Progenitor cell of endocrine pancreas (in vitro differentiated cells): ENCODE data around the gene HOXB9. TPM values are rescaled to one million over a fixed set of nuclear protein-coding genes. Genes with fewer than 3 reads are reported as not detected.
A peak's percentile ranks its signal among the peaks of the same experiment; 100 is the strongest.

Experiments
- DNase-seq: peaks from one replicate; pipeline ENCODE4 v3.0.0; 2021; ENCODE audit warnings: low spot score; ENCODE audit not compliant: unreplicated experiment
- H3K27ac Mint-ChIP-seq: 2 replicates; pipeline ENCODE4 v1.8.0; 2021; ENCODE audit warnings: mild to moderate bottlenecking, moderate library complexity, mixed read lengths
- H3K27me3 Mint-ChIP-seq: 2 replicates; pipeline ENCODE4 v1.8.0; 2021; ENCODE audit warnings: mixed read lengths
- H3K36me3 Mint-ChIP-seq: 2 replicates; pipeline ENCODE4 v1.8.0; 2022; ENCODE audit warnings: mixed read lengths; ENCODE audit not compliant: insufficient read depth
- H3K4me1 Mint-ChIP-seq: 2 replicates; pipeline ENCODE4 v1.8.0; 2021; ENCODE audit warnings: low read depth, mixed read lengths
- H3K4me3 Mint-ChIP-seq: 2 replicates; pipeline ENCODE4 v1.8.0; 2021; ENCODE audit warnings: low read depth, mild to moderate bottlenecking, moderate library complexity, mixed read lengths
- H3K9me3 Mint-ChIP-seq: 2 replicates; pipeline ENCODE4 v1.8.0; 2021; ENCODE audit warnings: low read depth, mixed read lengths
- total RNA-seq: library from RNA; stranded (reverse); gene quantifications from 2 replicates; pipeline ENCODE4 v1.2.1, GENCODE V29; 2021
- TF ChIP-seq, protein P1 (sequence below): fragments of 200-600 bp; sonication (generic); IDR thresholded peaks from one replicate; pipeline ENCODE4 v1.5.0; 2021; ENCODE audit warnings: antibody characterized with exemption, mild to moderate bottlenecking; ENCODE audit not compliant: unreplicated experiment

HOXB9 gene
- total RNA-seq, 1 donor from 2014 or later: not detected

DNA sequence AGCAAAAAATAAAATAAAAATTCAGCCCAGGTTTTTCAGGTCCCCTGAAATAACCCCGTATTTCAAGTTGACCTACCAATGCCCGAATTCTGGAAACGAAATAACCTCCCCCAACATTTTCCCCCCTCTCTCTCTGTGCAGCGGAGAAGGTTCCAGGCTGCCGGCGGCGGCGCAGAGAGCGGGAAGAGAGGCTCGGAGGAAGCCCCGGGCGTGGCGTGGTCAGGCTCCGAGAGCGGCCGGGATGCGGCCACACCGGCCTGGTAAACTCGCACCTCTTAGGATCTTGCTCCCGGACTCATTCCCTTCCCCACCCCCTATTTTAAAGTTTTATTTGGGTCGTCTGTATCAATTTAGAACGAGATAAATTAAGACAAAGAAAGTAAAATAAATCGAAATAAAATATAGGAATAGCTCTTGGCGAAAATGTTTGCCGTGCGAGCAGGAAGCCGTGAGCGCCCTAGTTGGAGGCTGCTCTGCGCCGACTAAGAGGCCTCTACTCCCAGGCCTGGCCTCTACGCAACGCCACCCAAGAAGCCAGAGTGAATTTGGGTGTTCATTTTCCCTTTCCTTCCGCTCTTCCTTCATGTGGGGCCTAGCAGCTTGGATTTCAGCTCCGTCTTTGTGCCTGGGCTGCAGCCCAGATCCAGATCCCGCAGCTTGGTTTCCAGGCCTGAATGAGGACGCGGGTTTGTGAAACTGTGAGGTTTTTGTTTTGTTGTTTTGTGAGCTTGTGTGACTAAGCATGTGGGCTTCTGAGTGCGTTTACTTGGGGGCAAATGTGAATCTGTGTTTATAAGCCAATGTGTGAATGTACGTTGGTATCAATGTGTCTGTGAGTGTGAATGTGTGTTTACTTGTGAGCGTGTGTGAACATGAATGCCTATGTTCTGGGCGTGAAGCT lies 19.9 kb downstream of the HOXB9 start:
- H3K4me3 Mint-ChIP-seq: no peak overlapping the region
- H3K9me3 Mint-ChIP-seq: no peaks in the 10 kb centered on the region
- TF ChIP-seq, protein P1, sequence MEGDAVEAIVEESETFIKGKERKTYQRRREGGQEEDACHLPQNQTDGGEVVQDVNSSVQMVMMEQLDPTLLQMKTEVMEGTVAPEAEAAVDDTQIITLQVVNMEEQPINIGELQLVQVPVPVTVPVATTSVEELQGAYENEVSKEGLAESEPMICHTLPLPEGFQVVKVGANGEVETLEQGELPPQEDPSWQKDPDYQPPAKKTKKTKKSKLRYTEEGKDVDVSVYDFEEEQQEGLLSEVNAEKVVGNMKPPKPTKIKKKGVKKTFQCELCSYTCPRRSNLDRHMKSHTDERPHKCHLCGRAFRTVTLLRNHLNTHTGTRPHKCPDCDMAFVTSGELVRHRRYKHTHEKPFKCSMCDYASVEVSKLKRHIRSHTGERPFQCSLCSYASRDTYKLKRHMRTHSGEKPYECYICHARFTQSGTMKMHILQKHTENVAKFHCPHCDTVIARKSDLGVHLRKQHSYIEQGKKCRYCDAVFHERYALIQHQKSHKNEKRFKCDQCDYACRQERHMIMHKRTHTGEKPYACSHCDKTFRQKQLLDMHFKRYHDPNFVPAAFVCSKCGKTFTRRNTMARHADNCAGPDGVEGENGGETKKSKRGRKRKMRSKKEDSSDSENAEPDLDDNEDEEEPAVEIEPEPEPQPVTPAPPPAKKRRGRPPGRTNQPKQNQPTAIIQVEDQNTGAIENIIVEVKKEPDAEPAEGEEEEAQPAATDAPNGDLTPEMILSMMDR: no peak
- H3K27me3 Mint-ChIP-seq: peaks cover 93% of the 10 kb centered on the region
- H3K27ac Mint-ChIP-seq: no peak overlapping the region
- H3K36me3 Mint-ChIP-seq: no peaks in the 10 kb centered on the region
- DNase-seq: no peak
- peaks cover 7% of the 10 kb centered on the region for H3K4me1 Mint-ChIP-seq

DNA sequence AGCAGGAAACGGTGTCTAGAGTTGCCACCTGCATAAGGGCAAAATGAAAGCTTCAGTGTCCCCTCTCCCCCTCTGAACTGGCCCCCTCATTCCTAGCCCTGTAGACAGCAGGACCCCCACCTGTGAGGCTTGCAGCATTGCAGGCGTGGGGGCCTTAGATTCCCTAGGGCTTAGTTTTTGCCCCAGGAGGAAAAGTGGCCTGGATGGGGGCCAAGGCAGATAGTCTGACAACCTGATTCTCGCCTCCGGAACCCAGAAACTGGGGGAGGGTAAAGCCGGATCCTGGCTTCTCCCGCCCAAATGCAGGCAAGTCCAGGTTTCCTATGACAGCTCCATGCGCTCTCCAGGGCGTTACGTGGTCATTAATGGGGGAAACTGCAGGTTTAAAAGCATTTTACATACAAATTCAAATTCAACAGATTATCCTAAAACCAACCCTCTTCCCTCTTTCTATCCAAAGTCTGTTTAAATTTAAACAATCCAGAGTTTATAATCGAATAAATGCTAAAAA lies 20.7 kb downstream of the HOXB9 start:
- Mint-ChIP-seq H3K9me3 (no peaks in the 10 kb centered on the region), H3K27me3 (peaks cover 94% of the 10 kb centered on the region), H3K4me3 (no peak overlapping the region), H3K36me3 (no peaks in the 10 kb centered on the region), H3K4me1 (peaks cover 4% of the 10 kb centered on the region), H3K27ac (peak overlapping the region; percentile 14)
- TF ChIP-seq, protein P1: no peak
- DNase-seq: no peak

DNA sequence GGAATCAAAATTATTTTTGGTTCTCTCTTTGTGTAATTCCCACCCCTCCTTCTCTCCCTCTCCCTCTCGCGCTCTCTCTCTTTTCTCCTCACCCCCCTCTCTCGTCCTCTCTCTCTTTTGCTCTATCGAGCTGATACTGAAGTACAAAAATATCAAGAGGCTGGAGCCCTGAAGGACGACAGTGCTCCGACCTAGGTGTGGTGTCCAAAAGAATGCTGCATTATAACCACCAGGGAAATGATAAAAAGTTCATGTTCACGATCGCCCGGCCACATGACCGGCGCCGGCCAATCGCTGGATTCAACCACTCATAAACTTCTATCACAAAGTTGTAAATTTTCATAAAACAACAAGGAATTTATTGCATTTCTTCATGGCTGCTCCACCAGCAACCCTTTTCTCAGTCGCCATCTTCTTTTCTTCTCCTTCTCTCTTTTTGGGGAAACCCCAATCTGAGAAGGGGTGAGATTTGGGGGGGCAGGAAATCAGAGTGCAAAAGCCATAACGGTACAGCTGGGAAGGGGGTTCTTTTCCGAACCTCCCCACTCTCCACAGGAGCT lies 21.3 kb downstream of the HOXB9 start, which contains the start of gene HOXB6:
Gene HOXB6 (minus strand): TSS at position 217 of the 560 bp plus-strand sequence. CDS start 6,836 bp downstream, outside the sequence.
- H3K27ac Mint-ChIP-seq: peak within 1 kb of the TSS; percentile 14
- H3K27me3 Mint-ChIP-seq: peaks cover 98% of the 10 kb centered on the region
- no peak within 1 kb of the TSS for H3K4me3 Mint-ChIP-seq
- DNase-seq: no peak
- no peaks in the 10 kb centered on the region for H3K9me3 Mint-ChIP-seq
- no peaks in the 10 kb centered on the region for H3K36me3 Mint-ChIP-seq
- peaks cover 4% of the 10 kb centered on the region for H3K4me1 Mint-ChIP-seq
- TF ChIP-seq, protein P1: no peak

DNA sequence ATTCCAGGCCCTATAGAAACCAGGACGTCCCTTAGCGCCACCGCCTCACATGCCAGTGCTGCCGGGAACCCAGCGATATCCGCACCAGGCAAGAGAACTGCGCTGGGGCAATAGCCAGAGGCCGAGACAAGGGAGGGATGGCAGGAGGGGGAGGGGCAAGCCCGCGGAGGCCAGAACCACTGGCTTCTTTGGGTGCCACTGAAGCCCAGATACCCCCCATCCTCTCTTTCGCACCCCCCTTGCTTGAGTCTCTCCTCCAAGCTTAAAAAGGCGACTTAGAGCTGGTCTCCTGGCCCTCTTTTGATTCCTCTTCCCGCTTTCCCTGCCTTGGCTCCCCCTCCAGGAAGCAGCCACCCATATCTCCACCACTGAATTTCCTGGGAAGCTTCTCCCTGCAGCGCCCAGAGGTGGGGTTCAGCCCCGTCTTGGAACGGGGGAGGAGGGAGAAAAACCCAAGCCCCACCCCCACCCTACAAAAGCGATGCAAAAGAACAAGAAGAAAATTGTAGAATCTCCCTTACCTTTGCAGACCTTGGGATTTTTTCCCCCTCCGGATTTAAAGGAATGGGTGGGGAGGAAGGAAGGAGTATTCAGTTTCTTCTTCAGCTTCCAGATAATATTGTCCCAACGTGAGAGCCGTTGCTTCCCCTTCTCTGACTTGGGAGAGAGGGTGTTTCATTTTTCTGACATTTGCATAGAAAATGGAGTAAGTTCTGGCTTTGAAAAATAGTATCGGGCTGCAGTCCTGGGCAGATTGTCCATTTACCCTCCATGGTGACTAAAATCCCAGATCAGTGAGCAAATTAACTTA lies 22.0 kb downstream of the HOXB9 start:
- Mint-ChIP-seq H3K27me3 (peaks cover 98% of the 10 kb centered on the region), H3K4me1 (peaks cover 4% of the 10 kb centered on the region), H3K9me3 (no peaks in the 10 kb centered on the region), H3K36me3 (no peaks in the 10 kb centered on the region), H3K4me3 (no peak overlapping the region), H3K27ac (no peak overlapping the region)
- DNase-seq: no peak
- TF ChIP-seq, protein P1: no peak
